Measurements from ENCODE around the gene CYCS.
"Not testable (repeated sequence)": the region's sequence is repeated elsewhere in the genome, so short reads cannot be mapped to it uniquely, and the experiment has no call there.

Gene CYCS

DNA sequence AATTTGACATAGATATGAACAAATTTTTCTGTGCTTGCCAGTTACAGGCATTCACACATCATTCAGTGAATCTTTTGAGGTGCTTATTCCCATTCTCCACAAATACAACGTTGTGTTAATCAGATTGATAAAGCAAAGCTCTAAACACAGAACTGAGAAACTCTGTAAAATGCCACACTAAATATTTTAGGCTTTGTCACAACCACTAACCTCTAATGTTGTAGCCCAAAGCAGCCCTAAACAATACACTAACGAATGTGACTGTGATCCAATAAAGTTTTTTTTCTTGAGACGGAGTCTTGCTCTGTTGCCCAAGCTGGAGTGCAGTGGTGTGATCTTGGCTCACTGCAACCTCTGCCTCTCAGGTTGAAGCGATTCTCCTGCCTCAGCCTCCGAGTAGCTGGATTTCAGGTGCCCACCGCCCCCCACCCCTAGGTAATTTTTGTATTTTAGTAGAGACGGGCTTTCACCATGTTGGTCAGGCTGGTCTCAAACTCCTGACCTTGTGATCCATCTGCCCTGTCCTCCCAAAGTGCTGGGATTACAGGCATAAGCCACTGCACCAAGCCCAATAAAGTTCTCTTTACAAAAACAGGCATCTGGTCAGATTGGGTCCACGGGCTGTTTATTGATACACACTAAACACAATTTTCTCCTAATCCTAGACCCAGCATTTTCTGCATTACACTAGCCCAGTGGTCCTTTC, 6.9 kb downstream of the CYCS start:
- no peak for DNase-seq (ENCODE audit: low spot score)

DNA sequence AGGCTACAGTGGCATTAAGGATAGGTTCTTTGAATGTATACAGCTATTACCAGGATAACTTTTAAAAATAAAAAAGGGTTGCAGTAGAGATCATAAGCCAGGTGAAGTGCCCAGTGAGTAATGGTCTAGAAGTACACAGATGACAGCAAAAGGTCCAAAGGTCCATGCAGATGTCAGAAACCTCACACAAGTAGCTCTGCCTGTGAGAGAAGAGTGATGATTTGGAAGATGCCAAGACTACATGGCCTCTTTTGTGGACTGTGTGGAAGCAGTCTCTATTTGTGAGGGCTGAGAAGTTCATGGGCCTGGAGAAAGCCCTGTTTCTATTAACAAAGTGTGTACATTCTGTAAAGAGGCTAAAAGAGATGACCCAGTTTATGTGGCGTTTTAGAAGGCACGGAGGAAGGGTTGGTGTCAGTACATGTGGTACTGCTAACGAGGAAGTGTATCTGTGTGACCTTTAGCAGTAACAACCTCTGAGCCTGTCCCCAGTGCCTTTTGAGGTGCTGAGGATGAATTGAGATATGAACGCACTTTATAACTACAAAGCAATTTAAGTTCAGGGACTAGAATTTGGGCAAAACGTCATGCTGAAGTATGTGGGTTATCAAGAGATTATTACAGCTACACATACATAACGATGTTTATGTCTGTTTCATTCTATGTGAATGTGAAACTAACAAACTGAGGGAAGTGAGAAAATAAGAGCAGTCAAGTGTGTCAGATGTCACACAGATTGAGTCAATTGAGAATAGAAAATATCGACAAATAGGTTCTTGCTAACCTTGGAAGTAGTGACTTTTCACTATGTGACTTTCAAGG, 7.6 kb downstream of the CYCS start:
- no peak for DNase-seq (ENCODE audit: low spot score)

DNA sequence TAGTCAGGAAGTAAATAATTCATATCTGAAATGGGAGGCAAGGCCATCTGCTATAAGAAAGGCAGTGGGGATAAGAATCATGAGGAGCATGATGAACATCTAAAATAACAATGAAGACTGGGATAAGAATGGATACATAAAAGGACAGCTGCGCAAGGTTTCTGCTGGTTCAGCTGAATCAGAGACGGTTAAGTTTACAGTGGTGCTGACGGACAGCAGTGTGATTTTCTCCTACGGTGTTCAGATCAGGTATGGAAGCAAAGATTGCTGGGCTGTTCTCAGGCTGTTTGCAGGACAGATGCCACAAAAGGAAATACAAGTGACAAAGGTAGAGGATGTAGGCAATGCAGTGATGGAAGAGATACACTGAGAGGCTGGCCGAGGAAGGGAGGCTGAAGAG, 8.4 kb downstream of the CYCS start:
- DNase-seq (ENCODE audit: low spot score) = no peak

DNA sequence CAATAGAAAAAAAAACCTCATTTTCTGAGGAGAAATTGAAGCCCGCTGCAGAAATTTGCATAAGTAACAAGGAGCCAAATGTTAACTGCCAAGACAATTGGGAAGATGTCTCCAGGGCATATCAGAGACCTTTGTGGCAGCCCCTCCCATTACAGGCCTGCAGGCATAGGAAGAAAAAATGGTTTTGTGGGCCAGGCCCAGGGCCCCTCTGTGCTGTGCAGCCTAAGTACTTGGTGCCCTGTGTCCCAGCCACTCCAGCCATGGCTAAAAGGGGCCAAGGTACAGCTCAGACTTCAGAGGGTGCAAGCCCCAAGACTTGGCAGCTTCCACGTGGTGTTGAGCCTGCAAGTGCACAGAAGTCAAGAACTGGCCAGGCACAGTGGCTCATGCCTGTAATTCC, 14.5 kb downstream of the CYCS start:
- not testable (repeated sequence) for DNase-seq (ENCODE audit: low spot score)

DNA sequence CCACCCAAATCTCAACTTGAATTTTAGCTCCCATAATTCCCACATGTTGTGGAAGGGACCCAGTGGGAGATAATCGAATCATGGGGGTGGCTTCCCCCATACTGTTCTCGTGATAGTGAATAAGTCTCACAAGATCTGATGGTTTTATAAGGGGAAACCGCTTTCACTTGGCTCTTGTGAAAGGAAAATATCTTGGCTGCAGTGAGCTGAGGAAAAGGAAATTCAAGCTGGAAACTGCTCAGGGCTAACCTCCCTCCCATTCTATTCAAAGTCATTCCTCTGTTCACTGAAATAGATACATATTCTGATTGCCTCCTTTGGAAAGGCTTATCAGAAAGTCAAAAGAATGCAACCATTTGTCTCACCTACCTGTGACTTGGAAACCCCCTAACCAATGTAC, 15.8 kb downstream of the CYCS start:
- DNase-seq (ENCODE audit: low spot score) = no peak

DNA sequence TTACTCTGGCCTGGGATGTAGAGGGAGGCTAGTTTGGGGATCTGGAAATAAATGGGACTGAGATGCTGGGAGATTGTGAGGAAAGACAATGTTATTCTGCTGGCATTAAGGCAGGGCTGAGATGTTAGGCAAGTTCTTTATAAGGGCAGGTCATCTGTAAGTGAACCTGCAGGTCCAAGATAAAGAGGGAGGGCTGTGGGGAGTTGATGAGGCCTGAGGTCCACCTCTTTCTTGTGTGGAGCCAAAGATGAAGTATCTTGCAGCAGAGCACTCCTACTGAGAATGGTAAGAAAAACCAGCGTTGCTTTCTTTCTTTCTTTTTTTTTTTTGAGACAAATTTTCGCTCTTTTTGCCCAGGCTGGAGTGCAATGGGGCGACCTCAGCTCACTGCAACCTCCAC, 19.1 kb downstream of the CYCS start:
- no peak for DNase-seq (ENCODE audit: low spot score)

DNA sequence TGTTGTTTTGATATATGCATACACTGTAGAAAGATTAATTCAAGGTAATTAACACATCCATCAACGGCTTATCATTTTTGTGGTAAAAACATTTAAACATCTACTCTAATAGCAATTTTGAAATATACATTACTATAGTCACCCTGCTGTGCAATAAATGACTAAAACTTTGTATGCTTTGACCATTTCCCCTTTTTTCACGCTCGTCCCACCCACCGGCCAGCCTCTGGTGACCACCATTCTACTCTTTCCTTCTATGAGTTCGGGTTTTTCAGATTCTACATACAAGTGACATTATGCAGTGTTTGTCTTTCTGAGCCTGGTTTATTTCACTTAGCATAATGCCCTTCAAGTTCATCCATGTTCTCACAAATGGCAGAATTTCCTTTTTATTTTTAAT, 21.3 kb downstream of the CYCS start:
- no peak for DNase-seq (ENCODE audit: low spot score)

DNA sequence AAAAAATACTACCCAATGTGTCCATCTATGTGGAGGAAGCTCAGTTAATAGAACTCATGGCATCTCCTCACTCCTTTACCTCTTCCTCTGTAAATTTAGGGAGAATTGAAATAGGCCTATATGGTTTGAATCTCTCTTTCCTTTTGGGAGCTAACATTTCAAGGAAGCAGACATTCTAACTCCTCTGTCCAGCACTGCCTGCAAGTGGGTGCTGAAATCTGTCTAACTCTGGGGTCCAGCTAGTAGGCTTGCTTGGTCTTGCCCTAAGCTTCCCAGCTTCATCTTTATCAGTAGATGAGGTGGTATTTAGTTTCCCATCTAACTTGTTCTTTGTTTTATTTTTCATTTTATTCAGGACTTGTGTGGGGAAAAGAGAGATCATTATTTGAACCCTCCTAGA, 23.2 kb downstream of the CYCS start:
- DNase-seq (ENCODE audit: low spot score) = no peak

DNA sequence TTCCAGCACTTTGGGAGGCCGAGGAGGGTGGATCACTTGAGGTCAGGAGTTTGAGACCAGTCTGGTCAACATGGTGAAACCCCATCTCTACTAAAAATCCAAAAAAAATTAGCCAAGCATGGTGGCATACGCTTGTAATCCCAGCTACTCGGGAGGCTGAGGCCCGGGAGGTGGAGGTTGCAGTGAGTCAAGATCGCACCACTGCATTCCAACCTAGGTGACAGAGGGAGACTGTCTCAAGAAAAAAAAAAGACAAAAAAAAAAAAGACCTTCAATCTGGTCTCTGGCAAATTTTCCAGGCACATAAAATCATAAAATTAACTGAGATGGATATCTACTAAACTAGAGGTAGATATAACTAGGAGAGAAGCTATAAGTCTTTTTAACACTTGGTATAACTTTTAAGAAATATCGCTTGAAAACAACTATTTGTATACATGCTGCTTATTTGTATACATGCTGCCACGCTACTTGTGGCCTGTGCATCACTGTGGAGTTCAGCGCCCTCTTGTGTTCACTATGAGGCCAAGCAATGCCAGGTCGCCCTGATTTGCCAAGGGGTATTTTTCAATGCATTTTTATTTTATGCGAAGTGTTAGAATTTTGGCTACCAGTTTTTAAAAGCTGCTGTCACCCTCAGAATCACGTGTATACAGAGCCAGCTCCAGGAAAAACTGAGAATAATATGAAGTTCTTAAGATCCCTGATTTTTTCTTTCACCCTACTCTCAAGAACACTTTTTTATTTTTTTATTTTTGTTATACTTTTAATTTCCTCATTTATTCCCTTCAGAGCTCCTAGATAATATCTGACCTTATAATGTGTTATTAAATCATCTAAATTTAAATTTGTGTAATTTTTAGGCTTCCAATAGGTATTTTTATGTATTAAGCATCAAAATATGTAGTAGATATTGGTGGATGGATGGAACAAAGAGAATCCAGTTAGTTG, 26.7 kb downstream of the CYCS start:
- DNase-seq (ENCODE audit: low spot score) = peak; percentile 57

DNA sequence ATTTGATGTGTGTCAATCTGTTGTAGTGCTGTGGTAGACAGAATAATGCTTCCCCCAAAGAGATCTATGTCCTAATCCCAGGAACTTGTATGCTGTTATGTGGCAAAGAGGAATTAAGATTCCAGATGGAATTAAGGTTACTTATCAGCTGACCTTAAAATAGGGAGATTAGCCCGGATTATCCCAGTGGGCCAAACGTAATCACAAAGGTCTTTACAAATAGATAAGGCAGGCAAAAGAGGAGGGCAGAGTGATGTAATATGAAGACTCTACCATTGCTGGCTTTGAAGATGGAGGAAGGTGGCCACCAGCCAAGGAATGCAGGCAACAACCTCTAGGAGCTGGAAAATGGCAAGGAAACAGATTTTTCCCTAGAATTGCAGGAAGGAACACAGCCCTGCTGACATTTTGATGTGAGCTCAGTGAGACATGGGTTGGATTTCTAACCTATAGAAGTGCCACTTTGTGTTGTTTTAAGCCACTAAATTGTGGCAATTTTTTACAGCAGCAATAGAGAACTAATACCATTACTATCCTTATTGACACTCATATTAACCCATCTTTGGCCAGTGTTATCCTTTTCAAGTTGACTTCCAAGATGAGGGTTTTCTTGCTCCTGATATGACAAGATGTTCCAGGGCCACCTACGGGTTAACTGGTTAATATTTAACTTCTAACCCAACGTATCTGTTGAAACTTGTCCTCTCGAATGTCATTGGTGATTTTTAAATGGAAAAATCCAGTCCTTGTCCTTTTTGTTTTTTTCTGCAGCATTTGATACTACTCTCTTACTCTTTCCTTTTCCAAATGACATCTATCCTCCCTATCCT, 29.3 kb downstream of the CYCS start:
- DNase-seq (ENCODE audit: low spot score) = no peak

DNA sequence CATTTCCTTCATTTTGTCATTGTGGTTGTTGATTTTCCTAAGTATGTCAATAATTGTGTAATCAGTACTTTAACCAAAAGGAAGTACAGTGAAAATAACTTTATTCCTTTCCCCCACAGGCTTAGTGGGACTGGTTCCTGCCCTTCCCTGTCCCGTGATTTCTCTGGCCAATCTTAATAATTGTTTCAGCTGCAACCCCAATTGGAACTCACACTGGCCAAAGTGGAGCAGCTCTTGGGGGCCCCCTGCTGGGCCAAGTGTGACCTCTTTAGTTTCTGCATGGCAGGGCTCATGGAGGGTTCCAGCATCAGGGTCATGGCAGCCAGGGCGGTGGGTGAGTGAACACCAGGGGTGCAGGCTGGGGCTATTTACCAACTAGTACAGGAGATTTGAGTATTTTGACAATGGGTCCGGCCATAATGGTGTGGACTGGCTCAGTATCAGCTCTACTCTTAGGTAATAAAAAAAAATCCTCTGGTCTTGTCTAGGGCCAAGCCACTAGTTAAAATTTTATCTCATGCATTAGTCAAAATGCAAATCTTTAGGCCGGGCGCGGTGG, 31.7 kb downstream of the CYCS start:
- DNase-seq (ENCODE audit: low spot score) = peak; percentile 71

DNA sequence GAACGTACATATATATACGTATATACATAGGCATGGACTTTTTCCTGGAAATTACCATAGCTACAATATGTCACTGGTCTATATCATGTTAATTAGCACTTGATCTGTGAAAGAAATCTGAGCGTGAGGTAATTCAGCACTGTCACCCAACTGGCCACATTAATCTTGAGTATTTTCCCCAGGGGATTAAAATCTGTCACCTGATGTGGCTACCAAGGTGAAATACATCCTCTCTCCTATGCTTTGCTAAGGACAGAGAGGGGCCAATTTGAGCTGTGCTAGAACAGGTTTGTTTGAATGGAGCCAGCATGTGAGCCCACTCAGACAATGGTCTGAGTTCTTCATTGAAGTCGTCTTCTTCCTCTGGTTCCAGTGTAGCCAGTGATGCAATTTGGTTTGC, 33.3 kb downstream of the CYCS start:
- no peak for DNase-seq (ENCODE audit: low spot score)

DNA sequence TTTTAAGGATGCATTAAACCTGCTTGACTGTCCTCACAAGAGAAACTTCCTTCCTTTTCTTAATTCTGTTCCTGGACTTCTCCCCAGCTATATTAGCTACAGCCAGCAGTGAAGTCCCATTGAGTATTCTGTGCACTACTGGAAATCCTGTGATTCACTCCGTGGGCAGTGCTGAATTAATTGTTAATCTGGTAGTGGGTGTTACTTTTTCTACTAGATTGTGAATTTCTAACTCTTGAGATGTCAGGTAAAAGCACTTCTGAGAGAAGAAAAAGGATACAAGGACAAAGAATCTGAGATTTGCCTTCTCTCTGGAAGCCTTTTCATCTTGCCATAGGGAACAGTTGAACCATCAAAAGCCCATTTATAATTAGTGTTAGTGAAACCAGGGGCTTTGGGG, 33.9 kb downstream of the CYCS start:
- no peak for DNase-seq (ENCODE audit: low spot score)

DNA sequence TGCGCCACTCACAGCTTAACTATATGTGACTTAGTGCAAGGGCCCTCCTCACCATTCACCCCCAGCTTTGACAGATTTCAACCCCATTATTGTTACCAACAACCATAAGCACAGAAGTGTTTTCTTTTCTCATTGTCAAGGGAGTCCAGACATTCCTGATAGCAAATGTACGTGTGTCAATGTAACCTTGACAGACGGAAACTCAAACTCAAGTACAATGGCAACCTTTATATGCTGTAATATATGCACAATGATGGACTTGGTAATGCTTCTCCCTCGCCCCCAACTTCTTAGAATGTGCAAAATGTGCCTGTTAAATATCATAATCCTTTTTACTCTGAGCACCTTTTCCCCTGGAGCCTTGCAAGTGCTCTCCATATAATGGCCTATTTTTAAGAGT, 34.7 kb downstream of the CYCS start:
- DNase-seq (ENCODE audit: low spot score) = no peak

DNA sequence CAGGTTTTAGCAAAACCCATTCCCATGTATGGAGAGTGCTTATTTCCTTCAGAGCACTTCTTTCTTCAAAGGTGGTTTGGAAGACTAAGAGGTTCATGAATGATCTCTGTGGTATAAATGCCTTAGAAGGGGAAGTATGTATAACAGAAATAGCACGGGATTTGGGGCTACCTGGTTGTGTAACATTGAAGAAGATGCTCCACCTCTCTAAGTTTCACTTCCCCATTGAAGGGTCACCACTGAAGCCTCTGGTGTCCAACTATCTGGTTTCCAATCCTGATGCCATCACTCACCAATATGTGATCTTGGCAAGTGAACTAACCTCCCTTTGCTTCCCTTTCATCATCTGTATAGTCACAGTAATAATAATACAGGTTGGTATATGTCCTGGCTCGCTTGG, 37.2 kb downstream of the CYCS start:
- DNase-seq (ENCODE audit: low spot score) = no peak

DNA sequence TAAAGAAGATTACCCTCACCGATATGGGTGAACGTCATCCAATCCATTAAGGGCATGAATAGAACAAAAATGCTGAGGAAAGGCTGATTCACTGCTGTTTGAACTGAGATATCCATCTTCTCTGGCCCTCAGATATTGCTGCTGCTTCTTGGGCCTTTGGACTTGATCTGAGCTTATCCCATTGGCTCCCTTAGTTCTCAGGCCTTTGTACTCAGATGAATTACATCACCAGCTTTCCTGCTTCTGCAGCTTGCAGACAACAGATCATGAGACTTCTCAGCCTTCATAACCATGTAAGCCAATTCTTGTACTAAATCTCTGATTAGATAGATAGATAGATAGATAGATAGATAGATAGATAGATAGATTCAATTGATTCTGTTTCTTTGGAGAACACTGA, 40.2 kb downstream of the CYCS start:
- DNase-seq (ENCODE audit: low spot score) = no peak

DNA sequence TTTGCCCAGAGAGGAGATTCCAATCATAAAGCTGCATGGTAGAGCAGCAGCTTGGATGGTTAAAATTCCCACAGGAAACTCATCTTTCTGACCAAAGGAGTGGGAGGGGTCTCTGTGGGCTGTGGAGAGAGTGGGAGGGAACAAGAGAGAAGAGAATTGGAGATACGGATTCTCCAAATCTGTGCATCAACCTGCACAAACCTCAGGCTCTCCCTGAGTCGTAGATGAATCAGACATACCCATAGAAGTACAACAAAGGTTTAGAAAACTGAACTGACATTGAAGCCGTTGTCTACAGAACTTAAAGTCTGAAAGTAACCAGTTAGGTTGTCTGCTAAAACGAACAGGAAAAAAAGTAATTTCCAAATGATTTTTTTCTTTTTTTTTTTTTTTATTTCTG, 41.9 kb downstream of the CYCS start:
- DNase-seq (ENCODE audit: low spot score) = no peak

DNA sequence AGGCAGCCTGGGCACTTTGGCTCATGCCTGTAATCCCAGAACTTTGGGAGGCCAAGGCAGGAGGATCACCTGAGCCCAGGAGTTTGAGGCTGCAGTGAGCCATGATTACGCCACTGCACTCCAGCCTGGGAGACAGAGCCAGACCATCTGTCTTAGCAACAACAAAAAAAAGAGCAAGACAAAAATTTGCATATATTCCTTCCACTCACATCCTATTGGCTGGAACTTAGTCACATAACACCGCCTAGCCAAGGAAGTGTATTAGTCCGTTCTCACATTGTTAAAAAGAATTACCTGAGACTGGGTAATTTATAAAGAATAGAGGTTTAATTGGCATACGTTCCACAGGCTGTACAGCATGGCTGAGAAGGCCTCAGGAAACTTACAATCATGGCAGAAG, 43.0 kb downstream of the CYCS start:
- DNase-seq (ENCODE audit: low spot score) = not testable (repeated sequence)

DNA sequence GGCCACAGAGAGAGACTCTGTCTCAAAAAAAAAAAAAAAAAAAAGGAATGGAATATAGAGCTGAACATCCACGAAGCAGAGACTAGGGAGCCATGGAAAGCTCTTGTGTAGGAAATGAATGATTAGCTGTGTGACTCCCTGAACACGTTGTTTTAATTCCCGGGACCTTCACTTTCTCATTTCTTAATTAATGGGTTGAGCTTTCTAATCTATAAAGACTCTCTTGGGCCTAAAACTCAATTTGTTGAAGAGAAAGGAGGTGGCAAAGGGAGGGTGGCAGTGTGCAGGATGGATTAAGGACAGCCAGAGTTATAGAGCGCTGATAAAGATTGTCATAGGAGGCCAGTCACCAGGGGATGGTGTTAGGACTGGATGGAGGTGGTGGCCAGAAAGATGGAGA, 48.0 kb downstream of the CYCS start:
- no peak for DNase-seq (ENCODE audit: low spot score)

DNA sequence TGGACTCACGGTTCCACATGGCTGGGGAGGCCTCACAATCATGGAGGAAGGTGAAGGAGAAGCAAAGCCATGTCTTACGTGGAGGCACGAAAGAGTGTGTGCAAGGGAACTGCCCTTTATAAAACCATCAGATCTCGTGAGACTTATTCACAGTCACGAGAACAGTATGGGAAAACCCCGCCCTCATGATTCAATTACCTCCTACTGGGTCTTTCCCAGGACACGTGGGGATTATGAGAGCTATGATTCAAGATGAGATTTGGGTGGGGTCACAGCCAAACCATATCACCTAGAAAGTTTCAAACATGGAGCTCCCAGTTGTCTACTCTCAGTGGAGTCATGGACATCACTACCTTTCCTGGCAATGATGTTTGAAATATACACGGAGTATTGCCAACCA, 49.6 kb downstream of the CYCS start:
- no peak for DNase-seq (ENCODE audit: low spot score)

DNA sequence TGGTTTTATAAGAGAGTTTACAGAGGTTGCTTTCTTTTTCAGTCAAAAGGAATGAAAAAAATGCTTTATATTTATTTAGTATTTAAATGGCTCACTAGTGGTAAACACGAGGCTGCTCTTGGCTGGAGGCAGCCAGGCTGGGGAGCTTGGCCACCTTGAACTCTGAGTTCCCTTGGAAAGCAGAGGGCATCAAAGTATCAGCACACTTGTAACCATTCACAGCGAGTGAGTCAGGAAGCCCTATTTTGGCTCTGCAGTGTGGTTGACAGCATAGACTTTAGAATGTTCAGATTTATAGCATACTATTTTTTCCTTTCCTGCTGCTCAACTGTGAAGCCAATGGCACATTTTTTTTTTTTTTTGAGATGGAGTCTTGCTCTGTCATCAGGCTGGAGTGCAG, 51.6 kb downstream of the CYCS start:
- DNase-seq (ENCODE audit: low spot score) = no peak

Data from kidney capillary endothelial cell (primary cell).